ENCODE data around the gene KLHL25.

The KLHL25 gene

GRCh38 chr15:85757939-85758654 lies 36.6 kb downstream of the KLHL25 start:
- DNase-seq = no peak

- DNase-seq = no peak
Observed at GRCh38 chr15:85757073-85757938, 37.4 kb downstream of the KLHL25 start.

DNA sequence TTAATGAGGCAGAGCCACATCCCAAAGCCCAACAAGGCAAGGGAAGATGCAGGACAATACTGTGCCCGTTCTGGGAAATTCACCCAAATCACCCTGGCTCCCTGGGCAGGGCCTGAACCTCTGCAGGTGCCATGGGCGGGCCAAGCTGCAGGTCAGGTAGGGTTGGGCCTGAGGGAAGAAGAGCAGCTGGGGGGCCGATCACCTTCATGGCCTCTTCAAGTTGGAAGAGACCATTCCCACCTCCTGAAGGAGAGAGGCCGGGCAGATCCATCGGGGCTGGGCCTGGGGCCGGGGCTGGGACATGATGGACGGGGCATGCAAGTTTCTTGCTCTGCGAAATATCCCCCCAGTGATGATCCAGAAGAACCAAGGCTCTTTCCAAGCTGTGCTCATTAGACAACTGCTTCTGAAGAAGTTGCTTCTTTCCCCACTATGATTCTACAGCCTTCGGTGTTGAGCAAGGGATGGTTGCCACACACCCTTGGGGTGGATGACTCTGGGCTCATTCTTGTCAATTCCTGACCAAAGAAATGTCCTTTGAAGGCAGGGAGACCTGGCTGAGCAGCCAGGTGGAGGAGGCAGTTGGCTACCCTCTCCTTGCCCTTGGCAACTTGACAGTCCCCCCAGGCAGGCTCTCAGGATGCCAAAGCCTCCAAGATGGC lies 38.2 kb downstream of the KLHL25 start:
- DNase-seq = no peak

- no peak for DNase-seq
Observed at GRCh38 chr15:85755942-85756341, 38.8 kb downstream of the KLHL25 start.

- DNase-seq = no peak
Observed at GRCh38 chr15:85755471-85755870, 39.3 kb downstream of the KLHL25 start.

DNA sequence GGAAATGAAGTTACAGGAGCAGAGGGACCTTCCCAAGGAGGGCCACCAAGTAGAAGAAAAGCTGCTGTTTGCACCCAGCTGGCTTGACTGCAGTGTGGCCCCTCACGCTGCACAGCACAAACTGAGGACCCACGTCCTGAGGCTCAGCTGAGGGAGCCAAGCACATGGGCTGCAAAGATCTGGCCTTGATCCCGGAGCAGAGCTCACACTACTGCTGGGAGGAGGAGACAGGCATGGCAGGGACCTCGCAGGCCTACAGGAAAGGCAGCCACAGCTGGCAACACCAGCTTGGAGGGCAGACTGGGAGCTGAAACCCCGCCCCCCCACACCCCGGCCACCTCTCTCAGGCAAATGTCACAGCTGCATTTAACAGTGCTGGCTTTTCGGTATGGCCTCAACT lies 39.7 kb downstream of the KLHL25 start:
- DNase-seq = no peak

GRCh38 chr15:85753791-85754452 lies 40.8 kb downstream of the KLHL25 start:
- no peak for DNase-seq

- DNase-seq = no peak
Observed at GRCh38 chr15:85753261-85753660, 41.5 kb downstream of the KLHL25 start.

DNA sequence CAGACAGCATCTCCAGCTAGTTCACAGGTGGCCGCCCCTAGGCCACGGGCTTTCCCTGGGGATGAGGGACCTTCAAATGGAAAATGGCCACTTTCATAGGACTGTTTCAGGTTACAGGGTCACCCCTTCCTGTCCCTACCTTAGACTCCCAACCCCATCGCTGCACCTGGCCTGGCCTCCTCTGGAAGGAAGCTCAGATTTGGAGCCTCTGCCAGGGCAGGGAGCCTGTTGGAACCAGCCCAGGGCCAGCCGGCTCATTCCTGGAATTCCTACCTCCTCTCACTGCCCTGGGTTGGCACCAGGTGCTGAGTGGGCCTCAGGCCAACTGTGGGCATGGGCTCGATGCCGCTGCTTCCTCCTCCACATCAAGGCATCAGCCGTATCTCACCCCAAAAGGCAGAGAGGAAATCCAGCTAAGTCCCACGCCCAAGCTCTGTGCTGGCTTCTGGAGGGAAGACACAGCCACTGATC lies 42.2 kb downstream of the KLHL25 start:
- no peak for DNase-seq

GRCh38 chr15:85752124-85752475 lies 42.6 kb downstream of the KLHL25 start:
- DNase-seq = no peak

DNA sequence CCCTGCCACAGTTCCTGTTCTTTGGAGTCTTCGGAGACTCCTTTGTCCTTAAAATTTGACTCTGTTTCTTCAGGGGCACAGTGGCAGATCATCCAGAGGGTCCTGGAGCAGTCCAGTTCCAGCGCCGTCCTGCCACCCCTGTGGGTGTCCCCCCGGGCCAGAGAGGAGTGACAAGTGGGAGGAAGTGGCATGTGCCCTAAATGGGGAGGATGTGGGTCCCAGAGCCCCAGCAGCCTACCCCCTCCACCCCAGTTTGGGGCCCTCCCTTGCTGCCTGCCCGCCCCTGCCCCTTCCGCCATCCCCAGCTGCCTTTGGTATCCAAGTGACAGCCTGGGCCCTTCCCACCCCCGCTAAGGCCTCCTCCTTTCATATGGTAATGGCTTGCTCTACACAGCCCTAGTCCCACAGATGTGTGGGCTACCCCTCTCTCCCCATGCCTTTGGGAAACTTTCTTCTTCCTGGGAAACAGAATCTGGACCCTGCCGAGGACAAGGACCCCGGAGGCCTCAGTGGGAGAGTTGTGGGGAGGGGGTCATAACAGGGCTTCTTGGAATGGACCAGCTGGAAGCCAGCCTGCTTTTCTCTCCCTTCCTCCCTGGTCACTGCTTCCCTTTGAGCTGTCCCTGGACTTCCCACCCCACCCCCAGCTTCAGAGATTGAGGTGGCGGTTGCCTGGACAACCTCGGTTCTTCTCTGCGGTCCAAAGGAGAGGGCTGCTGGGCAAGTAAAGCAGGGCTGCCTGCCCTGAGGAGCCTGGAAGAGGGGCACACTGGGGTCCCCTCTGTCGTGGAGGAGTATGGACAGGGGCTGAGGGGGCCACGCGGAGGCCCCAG lies 43.2 kb downstream of the KLHL25 start:
- no peak for DNase-seq

GRCh38 chr15:85750319-85751290 lies 44.1 kb downstream of the KLHL25 start:
- DNase-seq = no peak

- no peak for DNase-seq
Observed at GRCh38 chr15:85749261-85750151, 45.2 kb downstream of the KLHL25 start.

- no peak for DNase-seq
Observed at GRCh38 chr15:85748729-85749128, 46.0 kb downstream of the KLHL25 start.

GRCh38 chr15:85748176-85748575 lies 46.5 kb downstream of the KLHL25 start:
- DNase-seq = no peak

GRCh38 chr15:85746641-85747040 lies 48.1 kb downstream of the KLHL25 start:
- DNase-seq = no peak

GRCh38 chr15:85745525-85746150 lies 49.1 kb downstream of the KLHL25 start:
- DNase-seq = no peak

DNA sequence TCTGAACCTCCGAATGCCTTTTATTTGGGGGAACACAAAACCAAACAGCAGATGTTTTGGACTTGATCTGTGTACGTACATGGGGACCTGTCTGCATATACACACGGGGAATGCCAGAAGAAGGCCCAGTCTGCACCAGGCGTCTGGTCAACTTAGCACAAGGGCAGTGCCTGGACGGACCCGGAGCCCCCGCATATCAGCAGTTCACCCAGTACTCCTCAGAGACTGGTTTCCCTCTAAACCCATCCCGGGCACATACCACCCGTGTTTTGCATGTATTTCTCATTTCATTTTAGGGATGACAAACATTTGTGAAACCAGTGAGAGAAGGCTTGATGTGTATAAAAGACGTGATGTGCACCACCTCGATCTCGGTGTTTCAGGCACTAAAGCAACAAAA lies 49.7 kb downstream of the KLHL25 start:
- no peak for DNase-seq

DNA sequence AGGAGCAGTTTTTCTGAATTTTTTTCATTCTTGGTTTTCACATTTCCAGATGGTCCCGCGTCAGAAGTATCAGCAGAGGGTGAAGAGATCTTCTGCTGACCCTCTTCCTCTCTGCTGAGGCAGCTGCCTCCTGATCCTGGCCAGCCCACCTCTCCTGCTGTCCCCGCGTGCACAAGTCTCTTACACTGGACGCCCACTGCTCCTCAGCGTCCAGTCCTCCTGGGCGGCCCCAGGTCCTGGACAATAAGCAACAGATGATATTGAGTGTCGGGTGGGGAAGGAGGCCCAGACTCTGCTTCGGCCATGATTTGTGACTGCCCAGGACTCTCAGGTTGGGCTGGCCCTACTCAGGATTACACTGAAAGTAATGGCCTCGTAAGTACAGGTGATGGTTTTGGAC lies 50.1 kb downstream of the KLHL25 start:
- no peak for DNase-seq

All from NCI-H345 (cell line).